Astrocyte of the spinal cord (primary cell): ENCODE data around the gene RFT1.
A peak's percentile ranks its signal among the peaks of the same experiment; 100 is the strongest.
"Not testable (repeated sequence)": the region's sequence is repeated elsewhere in the genome, so short reads cannot be mapped to it uniquely, and the experiment has no call there.

ENCODE experiments used
- DNase-seq: peaks from one replicate; pipeline ENCODE4 v3.0.0; 2011; ENCODE audit warnings: low read depth, low spot score
- H3K4me3 ChIP-seq: 2 replicates; pipeline ENCODE4 v1.5.1; 2011; ENCODE audit warnings: low read depth, mild to moderate bottlenecking, low read length, moderate library complexity
- CTCF ChIP-seq: IDR thresholded peaks from 2 replicates; pipeline ENCODE4 v1.5.1; 2012; ENCODE audit warnings: low read depth, mild to moderate bottlenecking, low read length, inconsistent platforms
- in situ Hi-C: cut with HindIII; loops from 2 replicates; pipeline ENCODE4 v1.10.0; 2017; ENCODE audit warnings: low sequenced_read_pairs

RFT1 gene

GRCh38 chr3:53153264-53153823 lies 23.1 kb upstream of the RFT1 start:
- DNase-seq, result no peak
- no peak overlapping the region for H3K4me3 ChIP-seq
- in situ Hi-C loops, result no loop called here
- no peak for TF ChIP-seq CTCF

- H3K4me3 ChIP-seq, result no peak overlapping the region
- TF ChIP-seq CTCF, result no peak
- in situ Hi-C loops, result no loop called here
- no peak for DNase-seq
These were observed 21.8 kb upstream of the RFT1 start for GRCh38 chr3:53151870-53152660.

GRCh38 chr3:53151465-53151864 lies 21.2 kb upstream of the RFT1 start:
- in situ Hi-C loops, result no loop called here
- no peak for DNase-seq
- TF ChIP-seq CTCF, result no peak
- H3K4me3 ChIP-seq, result no peak overlapping the region

- H3K4me3 ChIP-seq, DNase-seq, in situ Hi-C loops: not testable (repeated sequence)
These were observed 20.8 kb upstream of the RFT1 start for GRCh38 chr3:53151086-53151438.

DNA sequence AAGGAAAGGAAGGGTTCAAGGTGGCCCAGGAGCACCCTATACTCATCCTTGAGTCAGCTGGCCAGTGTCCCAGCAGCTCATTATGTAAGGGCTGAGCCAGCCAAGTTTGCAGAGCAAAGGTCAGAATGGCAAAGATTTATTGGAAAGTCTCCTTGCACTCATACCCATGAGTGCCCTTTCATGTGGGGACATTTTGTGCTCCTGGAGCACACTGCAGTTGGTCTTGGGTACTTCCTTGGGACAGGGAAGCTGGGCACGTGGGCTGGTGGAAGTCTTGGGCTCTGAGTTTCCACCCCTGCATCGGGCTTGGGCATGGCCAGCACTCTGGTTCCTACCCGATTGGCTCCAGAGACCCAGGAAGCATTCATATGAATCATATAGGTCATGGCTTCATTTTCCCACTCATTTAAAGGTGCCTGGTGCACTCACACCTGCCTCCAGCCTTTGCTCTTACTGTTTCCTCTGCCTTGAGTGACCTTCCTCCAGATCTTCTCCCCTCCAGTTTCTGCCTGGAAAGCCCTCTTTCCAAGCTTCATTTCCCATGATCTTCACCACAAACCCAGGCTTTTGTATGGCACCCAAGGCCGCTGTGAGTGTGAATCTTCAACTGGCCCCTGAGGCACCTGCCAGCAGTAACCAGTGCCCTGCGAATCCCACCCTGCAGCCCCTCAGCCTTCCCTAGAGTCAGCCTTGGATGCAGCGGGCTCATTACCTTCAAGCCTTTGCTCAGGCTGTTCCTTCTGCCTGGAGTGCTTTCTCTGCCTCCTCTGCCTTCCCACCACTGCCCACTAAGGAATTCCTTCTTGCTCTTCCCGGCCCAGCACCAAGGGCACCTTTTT lies 20.2 kb upstream of the RFT1 start:
- in situ Hi-C loops, result no loop called here
- peak; percentile 33 for DNase-seq
- H3K4me3 ChIP-seq, result no peak overlapping the region
- no peak for TF ChIP-seq CTCF

DNA sequence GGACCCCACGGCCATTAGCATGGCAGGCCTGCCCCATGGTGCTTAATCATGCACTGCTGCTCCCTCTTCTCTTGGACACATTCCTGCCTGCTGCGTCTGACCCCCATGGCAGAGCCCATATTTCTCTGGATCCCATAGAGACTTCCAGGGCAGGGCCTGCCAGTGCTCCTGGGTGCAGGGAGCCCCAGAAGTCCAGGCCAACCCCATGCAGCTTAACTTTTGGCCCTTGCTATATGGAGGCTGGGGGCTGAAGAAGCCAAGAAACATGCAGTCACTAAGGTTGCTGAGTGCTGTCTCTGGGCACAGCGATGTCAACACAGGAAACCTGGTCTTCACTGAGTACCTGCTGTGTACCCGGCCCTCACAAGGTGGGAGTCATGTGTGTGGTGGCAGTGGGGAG lies 19.5 kb upstream of the RFT1 start:
- TF ChIP-seq CTCF, result no peak
- no peak overlapping the region for H3K4me3 ChIP-seq
- DNase-seq, result no peak
- in situ Hi-C loops, result no loop called here
